GM18858 (cell line): ENCODE data around the gene PLB1.

Source experiments
- ATAC-seq: cut with Tn5 transposase; IDR thresholded peaks from one replicate; pipeline ENCODE4 v1.9.1; 2021; ENCODE audit not compliant: unreplicated experiment

PLB1 gene

DNA sequence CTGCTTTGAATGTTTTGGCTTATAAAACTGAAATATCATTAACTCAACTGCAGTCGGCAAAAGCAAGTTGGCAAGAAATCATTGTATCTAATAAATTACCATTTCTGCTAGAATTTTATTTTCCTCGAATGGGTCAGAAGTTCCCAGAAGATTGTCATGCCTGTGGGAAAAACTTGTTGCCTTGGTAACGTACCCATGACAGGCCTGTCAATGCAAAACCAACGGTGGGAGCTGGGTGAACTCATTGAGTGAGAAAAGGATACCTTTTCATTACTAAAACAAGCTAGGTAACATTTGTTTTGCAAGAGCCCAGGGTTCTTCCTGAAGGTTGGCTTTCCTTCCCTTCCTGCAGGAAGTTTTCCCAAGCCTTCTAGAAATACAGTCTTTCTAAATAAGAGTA, 9.5 kb downstream of the PLB1 start:
- ATAC-seq, result no peak

DNA sequence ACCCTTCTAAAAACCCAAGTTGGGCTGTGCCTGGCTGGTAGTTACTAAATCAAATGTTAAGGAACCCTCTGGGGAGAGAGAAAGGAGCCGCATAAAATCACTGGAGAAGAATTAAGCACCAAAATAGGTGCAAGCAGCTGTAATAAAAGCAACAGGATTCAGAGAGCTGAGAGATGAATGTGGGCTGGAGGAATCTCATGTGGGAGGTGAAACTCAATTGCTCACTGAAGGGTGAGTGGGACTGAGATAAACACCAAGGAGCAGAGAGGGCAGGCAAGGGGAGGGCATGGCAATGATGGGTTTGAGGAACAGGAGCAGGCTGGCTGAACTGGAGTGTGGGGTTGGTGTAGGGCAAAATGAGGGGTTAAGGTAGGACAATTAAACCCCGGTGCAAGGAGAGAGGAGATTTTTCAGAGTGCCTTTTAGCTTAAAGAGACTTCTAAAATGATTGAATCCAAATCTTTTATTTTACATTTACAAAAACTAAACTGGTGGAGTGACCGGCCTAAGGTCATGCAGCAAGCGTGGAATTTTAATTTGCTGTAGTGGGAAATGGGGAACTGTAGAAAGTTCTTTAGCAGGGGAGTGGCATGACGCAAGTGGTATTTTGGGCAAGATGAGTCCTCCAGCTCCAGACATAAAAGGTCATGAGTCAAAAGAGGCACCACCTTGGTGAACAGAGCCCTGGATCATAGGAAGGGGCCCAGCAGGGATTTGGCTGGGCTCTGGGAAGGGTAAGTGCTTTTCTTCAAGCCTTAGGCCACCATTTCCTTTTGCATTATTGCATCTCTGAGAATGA, 10.5 kb downstream of the PLB1 start:
- no peak for ATAC-seq

DNA sequence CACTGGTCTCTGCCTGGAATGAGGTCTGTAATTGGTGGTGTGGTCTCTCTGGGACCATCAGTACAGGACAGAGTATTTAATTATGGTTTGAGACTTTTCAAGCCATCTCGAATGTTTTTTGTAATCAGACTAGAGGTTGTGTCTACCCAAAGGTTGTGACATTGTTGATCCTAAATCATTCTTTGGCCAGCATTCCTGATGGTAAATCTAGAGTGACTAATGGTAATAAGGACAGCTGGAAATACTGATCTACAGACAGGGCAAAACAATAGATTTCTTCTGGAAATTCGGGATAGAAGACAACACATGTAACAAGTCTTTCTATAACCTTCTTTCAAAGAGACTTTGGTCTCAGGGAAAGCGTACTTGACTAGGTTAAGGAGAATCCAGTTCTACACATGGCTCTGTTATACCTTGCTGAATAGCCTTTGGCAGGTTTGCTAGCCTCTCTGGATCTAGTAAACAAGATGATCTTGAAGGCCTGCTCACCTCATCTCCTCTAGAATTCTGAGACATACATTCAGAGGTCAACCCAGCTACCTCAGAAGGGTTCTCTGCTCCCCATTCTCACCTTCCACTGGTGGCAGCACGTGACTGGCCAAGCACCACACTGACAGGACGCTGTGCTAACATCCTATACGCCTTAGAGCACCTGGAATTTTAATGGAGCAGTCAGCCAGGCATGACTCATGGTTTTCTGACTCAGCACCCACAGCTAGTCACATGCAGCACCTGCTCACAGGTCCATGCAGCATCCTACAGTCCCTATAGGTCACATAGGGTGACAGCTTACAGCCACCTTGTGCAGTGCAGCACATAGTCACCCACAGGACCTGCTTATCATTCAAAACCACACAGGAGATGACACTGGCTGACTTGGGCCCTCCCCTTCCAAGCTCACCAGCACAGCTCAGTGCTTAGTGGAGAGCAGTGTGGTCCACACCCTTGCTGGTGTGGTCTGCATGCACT, 12.2 kb downstream of the PLB1 start:
- ATAC-seq, result no peak

DNA sequence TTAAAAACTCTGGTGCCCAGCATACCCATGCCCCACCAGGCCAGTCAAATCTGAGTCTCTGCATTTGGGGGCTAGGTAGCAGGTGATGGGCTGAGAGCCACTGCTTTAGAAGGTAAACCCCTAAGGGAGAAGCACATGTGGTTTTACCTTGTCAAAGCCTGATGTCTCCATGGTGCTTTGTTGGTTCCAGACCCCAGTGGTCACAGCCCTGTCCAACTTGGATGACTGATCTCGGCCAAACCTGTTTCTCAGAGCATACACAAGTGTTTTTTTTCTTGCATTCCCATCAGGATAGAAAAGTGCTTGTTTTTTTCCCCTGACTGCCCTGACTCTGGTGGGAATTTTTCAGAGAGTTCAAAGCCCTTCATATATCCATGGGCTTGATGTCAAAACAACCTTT, 13.5 kb downstream of the PLB1 start:
- ATAC-seq, result no peak

DNA sequence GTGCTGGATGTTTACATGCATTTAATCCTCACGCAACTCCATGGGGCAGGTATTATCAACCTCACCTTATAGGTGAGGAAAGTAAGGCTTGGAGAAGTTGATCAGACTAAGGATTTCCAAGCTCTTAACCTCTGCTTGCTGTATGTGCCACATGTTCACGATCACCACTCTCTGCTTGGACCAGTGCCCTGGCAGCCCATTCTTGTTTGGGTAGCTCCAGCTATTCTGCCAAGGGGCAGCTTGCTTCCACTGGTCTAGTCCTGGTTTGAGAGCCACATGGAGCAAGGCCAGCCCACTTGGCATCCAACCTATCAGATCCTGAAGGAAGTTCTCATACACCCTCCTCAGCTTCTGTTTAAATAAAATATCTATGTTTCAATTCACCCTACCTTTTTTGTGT, 14.3 kb downstream of the PLB1 start:
- no peak for ATAC-seq

DNA sequence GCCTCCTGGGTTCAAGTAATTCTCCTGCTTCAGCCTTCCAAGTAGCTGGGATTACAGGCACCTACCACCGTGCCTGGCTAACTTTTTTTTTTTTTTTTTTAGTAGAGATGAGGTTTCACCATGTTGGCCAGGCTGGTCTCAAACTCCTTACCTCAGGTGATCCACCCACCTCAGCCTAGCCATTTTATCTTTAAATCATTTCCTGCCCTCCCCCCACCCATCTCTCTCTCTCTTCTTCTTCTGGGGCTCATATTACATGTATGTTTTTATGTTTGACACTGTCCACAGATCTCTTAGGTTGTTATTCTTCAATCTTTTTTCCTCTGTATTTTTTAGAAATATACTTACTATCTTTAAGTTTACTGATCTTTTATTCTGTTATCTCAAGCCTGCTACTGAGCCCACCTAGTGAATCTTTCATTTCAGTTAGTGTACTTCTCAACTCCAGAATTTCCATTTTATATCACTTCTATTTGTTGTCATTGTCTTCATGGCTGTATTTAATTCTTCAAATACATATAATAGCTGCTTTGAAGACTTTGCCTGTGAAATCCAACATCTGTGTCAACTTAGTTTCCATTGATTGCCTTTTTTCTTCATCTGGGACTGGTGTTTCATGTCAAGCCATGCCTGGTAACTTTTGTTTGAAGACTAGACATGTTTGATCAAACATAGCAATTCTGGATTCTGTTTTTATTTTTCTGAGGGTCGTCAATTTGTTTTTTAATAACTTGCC, 16.2 kb downstream of the PLB1 start:
- no peak for ATAC-seq

DNA sequence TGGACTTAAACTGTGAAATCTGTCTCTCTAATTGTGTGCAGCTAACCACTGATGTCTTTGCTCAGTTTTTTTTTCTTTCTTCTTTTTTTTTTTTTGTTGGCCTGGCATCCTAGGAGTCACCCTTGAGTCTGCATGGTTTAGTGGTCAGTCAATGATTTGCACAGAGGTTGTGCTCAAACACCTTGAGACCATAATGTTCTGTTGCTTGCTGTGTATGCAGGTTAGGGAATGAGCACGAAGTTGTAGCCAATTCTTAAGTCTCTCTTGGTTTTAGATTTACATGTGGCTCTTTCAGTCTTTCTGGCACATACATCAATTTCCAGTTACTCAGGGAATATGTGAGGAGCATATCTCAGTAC, 16.7 kb downstream of the PLB1 start:
- ATAC-seq, result no peak

DNA sequence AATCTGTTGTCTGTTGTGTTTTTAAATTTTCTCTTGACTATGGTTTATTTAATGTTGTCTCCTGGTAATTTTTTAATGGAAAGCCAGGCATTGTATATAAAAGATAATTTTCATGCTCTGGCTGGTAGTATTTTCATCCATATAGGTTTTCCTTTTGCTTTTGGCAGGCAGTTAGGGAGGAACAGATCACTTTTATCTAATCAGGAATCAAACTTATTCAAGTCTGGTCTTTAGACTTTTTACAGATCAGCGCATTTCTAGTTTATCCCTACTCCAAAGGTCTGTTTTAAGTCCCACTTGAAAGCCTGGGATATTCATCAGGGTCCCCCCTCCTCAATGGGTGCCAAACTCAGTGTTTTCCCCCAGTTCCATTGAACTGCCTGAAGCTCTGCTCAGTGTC, 17.2 kb downstream of the PLB1 start:
- no peak for ATAC-seq

DNA sequence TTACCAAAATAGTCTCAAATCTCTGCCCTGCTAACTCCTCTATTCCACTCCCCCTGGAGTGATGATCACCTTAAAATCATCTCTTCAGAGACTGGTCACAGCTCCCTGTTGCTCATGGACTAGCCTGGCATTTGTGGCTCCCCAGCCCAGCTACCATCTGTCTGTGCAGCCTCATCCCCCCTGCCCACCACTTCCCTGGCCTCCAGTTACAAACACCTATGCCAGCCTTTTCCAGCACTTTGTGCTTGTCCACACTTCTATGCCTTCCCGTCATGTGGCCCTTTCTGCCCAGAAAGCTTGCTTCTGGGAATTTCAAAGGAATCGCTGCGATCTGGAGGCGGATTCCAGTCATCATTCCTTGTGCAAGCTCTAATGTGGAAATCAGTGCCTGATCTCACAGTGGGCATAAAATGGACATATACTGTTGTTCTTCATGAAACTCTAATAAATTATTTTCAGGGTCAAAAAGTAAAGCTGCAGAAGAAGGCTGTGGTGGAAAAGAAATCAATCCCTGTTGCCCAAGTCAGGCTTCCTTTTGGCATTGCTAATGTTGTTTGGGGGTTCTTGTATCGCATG, 19.4 kb downstream of the PLB1 start:
- no peak for ATAC-seq

DNA sequence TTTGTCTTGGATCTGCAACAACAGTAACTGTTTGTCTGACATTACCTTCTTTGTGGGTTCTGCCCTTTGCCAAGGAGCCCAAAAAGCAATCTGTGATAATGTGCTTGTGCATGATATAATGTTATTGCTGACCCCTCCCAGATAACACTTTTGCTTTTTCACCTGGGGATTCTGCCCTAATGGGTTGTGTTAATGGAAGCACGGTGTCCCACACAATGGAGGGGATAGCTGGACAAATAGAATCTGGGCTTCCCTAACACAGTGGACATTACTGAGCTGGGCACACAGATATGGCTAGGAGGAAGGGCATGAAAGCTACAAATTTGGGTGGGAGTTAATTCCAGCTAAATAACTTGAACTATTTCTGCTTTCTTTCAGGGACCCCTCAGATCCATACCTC, 20.6 kb downstream of the PLB1 start:
- no peak for ATAC-seq

DNA sequence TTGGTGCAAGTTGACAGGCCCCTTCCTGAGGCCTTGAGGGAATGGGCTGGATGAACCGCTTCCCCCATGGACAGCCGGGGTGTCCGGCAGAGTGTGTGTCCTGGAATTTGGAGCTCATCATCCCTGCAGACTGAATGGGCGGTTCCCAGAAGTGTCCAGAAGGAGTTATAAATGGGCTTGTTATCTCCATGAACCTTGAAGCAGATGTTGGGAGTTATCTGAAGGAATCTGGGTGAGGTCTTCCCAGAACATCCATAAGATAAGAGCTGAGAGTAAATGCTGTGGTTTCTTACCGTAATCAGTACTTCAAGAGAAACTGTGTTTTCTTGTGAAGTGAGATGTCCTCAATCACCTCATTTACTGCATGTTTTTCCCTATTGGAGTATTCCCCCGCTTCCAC, 21.1 kb downstream of the PLB1 start:
- ATAC-seq, result no peak

DNA sequence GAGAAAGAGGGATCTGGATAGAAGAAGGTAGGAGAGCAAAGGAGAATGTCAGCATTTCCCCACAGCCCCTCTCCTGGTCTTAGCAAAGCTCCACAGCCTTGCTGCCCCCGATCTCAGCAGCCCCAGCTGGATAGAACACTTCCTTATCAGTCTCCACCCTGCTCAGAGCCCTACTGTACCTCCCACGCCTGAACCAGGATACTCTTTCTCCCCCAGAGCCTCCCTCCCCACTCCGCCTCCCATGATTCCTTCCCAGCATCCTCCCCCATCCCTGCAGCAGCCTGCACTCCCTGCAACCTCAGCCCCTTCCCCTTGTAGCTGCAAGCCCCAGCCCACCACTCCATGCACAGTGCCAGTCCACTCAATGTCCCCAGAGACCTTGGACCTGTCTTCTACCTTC, 25.8 kb downstream of the PLB1 start:
- ATAC-seq, result no peak

DNA sequence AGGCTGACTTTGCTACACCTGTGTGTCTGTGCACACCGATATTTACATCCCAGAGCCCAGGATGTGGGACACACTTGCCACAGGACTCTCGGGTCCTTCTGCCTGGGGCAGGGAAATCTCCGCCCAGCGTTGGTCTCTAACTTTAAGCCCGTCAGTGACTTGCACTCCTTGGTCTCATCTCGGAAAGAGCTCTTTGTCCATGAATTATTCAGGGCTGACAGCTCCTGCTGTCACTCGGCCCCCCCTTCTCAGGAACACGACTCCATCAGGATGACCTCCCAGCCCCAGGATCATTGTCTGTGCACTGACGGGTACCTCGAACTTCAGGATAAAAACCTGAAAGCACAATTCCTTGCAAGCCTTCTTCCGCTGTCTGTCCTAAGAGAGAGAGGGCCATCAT, 26.6 kb downstream of the PLB1 start:
- no peak for ATAC-seq

DNA sequence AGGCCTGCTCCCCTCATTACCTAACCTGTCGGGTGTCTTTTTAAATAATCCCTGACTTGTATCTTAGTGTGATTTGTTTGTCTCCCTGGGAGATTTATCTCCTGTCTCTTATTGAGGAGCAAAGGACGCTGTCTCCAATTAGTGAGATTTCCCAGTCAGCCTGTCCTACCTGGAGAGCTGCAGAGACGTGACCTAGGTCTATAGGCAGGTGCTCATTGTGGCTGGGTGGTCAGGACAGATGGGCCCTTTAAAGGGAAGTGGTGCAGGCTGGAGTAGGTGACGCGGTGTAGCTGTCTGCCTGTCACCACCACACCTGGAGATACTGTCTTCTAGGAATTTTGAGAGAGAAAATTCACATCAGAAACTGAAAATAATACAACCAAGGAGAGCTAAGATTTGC, 28.0 kb downstream of the PLB1 start:
- no peak for ATAC-seq

DNA sequence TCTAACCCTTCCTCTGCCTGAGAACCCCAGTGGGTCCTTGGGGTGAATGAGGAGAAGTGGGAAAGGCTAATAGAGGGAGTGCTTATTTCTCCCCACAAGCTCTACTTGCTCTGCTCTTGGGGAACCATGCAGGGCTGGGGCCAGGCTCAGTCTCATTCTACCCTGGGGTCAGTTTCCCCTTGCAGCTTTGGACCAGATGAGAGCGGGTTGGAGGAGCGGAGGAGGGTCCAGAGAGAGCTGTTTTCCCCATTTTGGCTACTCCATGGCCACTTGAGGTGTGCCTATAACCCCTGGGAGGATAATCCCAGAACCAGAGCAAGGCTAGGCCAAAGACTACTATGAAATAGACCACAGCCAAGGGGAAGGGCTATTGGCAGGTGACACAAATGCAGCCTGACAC, 29.6 kb downstream of the PLB1 start:
- no peak for ATAC-seq

DNA sequence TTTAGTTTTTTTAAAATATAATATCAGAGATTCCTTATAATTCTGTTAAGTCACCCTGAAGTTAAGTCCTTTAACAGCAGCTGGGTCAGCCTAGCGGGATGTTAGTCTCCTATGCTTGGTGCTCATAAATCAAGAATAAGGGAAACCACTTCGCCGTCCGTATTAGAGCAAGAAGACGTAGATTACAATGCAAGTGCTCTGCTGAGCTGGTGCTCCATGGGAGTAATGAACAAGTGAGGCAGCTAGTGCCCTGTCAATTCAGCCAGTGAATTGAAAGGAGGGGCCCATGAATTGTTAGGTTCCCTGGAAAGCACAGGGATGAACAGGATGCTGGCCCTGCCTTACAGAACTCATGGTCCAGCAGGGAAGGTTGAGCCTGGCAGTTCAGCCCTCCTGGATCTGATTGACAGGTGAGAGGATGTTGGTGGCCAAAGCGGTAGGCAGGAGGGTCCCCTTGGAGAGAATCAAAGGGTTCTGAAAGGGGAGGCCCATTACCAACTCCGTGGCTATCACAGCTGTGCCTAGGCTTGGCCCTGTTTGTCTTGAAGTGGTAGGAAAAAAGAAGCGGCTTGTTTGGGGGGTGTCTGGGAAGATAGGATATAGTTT, 30.8 kb downstream of the PLB1 start:
- ATAC-seq, result no peak

DNA sequence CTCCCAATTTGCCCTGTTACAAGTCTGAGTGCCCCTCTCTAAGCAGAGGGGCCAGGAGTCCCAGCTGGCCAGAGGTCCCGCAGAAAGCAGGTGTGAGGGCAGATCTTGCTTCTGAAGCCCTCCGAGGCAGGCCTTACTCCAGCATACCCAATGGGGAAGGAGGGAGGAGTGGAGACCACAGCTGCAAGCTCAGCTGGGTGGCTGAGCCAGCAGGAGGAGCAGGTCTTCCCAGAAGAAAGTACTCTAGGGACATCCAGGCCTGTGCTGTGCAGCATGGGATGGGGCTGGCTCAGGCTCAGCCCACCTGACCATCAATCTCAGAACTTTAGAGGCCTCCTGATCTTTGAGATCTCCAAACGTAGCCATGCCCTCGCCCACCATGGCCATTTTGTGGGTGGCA, 31.3 kb downstream of the PLB1 start:
- ATAC-seq, result no peak

DNA sequence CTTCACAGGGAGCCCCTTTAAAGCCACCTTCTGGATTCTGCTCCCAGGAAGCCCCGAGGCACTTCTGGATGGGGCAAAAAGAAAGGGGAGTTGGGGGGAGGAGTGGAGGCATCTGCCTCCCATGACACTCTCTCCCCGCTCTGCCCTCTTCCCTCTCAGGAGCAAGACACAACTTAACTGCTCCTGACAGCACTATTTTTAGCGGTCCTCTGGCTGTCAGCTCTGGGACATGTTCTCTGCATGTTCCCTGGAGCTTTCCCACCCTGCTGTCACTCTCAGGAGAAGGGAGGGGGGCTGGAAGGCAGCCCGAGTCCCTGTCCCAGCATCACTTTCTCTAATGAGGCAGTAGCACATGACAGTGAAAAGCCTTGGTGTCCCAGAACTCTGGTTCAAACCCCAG, 32.3 kb downstream of the PLB1 start:
- no peak for ATAC-seq

DNA sequence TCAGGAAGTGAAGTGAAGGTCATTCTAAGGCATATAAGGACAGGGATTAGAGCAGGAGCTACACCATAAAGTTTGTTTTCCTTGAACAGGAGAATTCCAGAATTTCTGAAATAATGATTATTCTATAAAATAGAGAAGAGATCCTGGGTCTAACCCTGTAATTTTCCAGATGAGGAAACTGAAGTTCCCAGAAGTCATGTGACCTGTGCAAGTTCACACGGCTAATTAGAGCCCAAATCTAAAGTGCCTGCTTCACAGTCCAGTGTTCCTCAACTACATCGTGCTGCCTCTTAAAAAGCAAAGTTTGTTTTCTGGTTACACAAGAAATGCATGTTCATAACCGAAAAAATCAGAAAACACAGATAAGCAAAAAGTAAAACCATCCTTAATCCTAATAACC, 34.9 kb downstream of the PLB1 start:
- no peak for ATAC-seq

DNA sequence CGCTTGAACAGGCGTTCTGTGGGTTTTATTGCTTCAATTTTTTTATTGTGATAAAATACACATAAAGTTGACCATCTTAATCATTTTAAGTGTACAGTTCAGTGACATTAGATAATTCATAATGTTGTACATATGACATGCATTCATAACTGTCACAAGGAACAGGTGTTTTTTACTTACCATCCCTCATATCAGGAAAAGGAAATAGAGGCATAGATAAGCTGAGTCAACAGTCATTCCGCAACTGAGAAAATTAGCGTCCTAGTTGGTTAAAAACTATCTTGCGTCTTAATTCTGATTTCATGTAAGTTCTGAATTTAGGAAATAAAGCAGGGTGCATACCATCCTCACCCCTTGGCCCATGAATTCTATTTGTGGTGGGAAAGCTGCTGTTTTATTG, 36.5 kb downstream of the PLB1 start:
- ATAC-seq, result no peak
